Heart right ventricle (tissue), 16 donors: ENCODE measurements around the gene RNF138. TPM values are rescaled to one million over a fixed set of nuclear protein-coding genes. Genes with fewer than 3 reads are reported as not detected.
"Not testable (repeated sequence)": the region's sequence is repeated elsewhere in the genome, so short reads cannot be mapped to it uniquely, and the experiment has no call there.

Source experiments
- ATAC-seq, 8 donors: fragments of 200-7000 bp; cut with Tn5 transposase; one replicate each; pipeline ENCODE4 v1.9.1; 2020; ENCODE audit warnings: mild to moderate bottlenecking in 8 of 8, moderate library complexity in 8 of 8, moderate number of reproducible peaks in 1 of 8
- DNase-seq, 2 donors: peaks; one replicate each; pipeline ENCODE4 v3.0.0-alpha.2; 2020
- H3K27ac ChIP-seq, 10 donors: fragments of 200-600 bp; sonication (generic) in 2 of 10; one replicate each; pipeline versions ENCODE4 v1.5.0 to v1.8.0; 2020 to 2022; ENCODE audit warnings: mild to moderate bottlenecking in 3 of 10
- H3K27me3 ChIP-seq, 7 donors: fragments of 200-600 bp; one replicate each; pipeline ENCODE4 v1.8.0; 2021 to 2022; ENCODE audit warnings: mild to moderate bottlenecking in 2 of 7
- H3K36me3 ChIP-seq, 9 donors: fragments of 200-600 bp; sonication (generic) in 1 of 9; one replicate each; pipeline versions ENCODE4 v1.5.0 to v1.8.0; 2020 to 2022; ENCODE audit warnings: mild to moderate bottlenecking in 2 of 9
- H3K4me1 ChIP-seq, 9 donors: fragments of 200-600 bp; sonication (generic) in 1 of 9; one replicate each; pipeline versions ENCODE4 v1.5.0 to v1.8.0; 2020 to 2022; ENCODE audit warnings: mild to moderate bottlenecking in 4 of 9
- H3K4me3 ChIP-seq, 10 donors: fragments of 200-600 bp; sonication (generic) in 2 of 10; one replicate each; pipeline versions ENCODE4 v1.5.0 to v1.8.0; 2020 to 2022; ENCODE audit warnings: mild to moderate bottlenecking in 7 of 10, moderate library complexity in 2 of 10
- H3K9me3 ChIP-seq, 11 donors: fragments of 200-600 bp in 10 of 11; sonication (generic) in 2 of 11; one replicate each; pipeline versions ENCODE4 v1.5.0 to v1.8.0; 2013 to 2022; ENCODE audit warnings: mild to moderate bottlenecking in 2 of 11, control low read depth in 1 of 11, moderate library complexity in 1 of 11
- CTCF ChIP-seq, 9 donors: fragments of 200-600 bp; sonication (generic) in 2 of 9; IDR thresholded peaks; one replicate each; pipeline versions ENCODE4 v1.5.0 to v1.8.0; 2021 to 2022; ENCODE audit warnings: antibody characterized with exemption in 9 of 9, mild to moderate bottlenecking in 5 of 9, moderate library complexity in 1 of 9
- WGBS, 2 donors: extraction: QIAGEN DNeasy Blood & Tissue Kit; methylation state at CpG; one replicate each; pipeline ENCODE4 v1.1.7; 2013; ENCODE audit warnings: inconsistent platforms in 1 of 2; 5-methylcytosine and 5-hydroxymethylcytosine counted together
- intact Hi-C, 10 donors: fragments of 100-400 bp; cut with DNase I; formaldehyde crosslinking; loops; one replicate each; pipeline versions ENCODE4 v1.11.1 to v1.14.2; 2022
- polyA plus RNA-seq, 2 donors: library from polyadenylated mRNA; stranded (reverse); fragments of 200-250 nt; gene quantifications; one replicate each; pipeline ENCODE4 v1.2.3, GENCODE V29; 2013
- total RNA-seq, 10 donors: library from RNA; stranded (reverse); fragmentation: NEBNext Ultra II Directional in 3 of 10; extraction: Animal tissue kit (Norgen Biotek cat#: 25700) in 3 of 10; gene quantifications; one replicate each; pipeline versions ENCODE4 v1.2.1 to v1.2.4, GENCODE V29; 2021 to 2023
- donor health status: Arrhythmogenic right ventricular cardiomyopathy.
- donor health status: ischemic (EF 13 %, LVEDD 7.1; RV severe dilation, severe dysfunction).
- donor health status: healthy with polysubstance abuse.
- donor health status: DM: no; HTN: yes; CAD: no.
- donor health status: DM: no; HTN: no; CAD: no.
- donor health status: ischemic (EF 25% LVEDD 6.9; RV normal size, moderate dysfunction).
- donor health status: ischemic (EF 25% LVEDD 5.7; RV mildly dilated, moderate dysfunction).
- donor health status: healthy.
- donor health status: DM: yes; HTN: yes; CAD: no.
- donor health status: Ischemic cardiomyopathy.
- donor health status: ischemic (EF 35%, LVEDD 5.7; RV mildly dilated, moderate dysfunction).
- donor health status: nonischemic (EF 11% LVEDD 7.7; RV severe dilation, severe dysfunction).
- donor health status: DM: yes; HTN: yes; CAD: no.
- donor health status: PGD.
- donor health status: ischemic (EF 29% LVEDD 5.4; RV normal size, mild dysfunction).
- donor health status: nonischemic (EF 23%, LVEDD 6.1; RV moderate dilation, normal function).

The RNF138 gene
- total and polyA plus RNA-seq, 12 donors, result 5.4 to 13.7 (median 10.3) TPM

DNA sequence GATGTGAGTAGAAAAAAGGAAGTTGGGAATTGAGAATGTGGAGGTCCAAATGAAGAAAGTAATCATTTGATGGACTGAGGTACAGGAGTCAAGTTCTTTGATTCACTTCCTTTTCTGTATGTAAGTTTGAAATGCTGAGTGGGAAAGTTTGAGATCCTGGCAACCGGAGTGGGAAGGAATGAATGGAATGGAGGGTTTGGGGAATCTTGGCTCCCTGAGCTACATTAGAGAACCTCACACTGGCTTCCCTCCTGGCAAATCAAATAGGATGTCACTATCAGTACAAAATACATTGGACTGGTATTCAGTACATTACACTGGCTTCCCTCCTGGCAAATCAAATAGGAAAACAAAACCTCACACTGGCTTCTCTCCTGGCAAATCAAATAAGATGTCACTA, 9.8 kb upstream of the RNF138 start:
- H3K27me3 ChIP-seq, result no peaks in the 10 kb centered on the region
- no peak for DNase-seq
- no peak for ATAC-seq
- TF ChIP-seq CTCF (IDR thresholded peaks at IDR 0.05), result no peak
- no peak overlapping the region for H3K4me3 ChIP-seq
- H3K9me3 ChIP-seq, result peaks cover 0 to 4% (median 0%) of the 10 kb centered on the region in 11 donors
- no peaks in the 10 kb centered on the region for H3K36me3 ChIP-seq
- intact Hi-C loops, result loop anchor here in 3 of 10 donors (10.0 kb wide), 2 partner anchors 57 to 137 kb away; partner anchors contain the start of gene TRAPPC8 (in 2 of the 3)
- WGBS, 2 donors, result 38 to 58% methylated on average over 1 of the region's 1 CpG
- H3K27ac ChIP-seq, result no peak overlapping the region
- peaks cover 0 to 37% (median 16%) of the 10 kb centered on the region in 9 donors for H3K4me1 ChIP-seq

GRCh38 chr18:32083781-32084180, 7.9 kb upstream of the RNF138 start:
- Histone ChIP-seq H3K27me3 (no peaks in the 10 kb centered on the region), H3K9me3 (peaks cover 0 to 4% (median 0%) of the 10 kb centered on the region in 11 donors), H3K27ac (peak overlapping the region in 1 of 10 donors; percentile 78), H3K4me3 (no peak overlapping the region), H3K4me1 (peaks cover 0 to 37% (median 16%) of the 10 kb centered on the region in 9 donors), H3K36me3 (no peaks in the 10 kb centered on the region)
- 97 to 98% methylated on average over 8 of the region's 8 CpGs for WGBS, 2 donors
- intact Hi-C loops, result loop anchor here in 4 of 10 donors (2.0 to 10.0 kb wide), 3 partner anchors 59 to 139 kb away; partner anchors contain the start of genes TRAPPC8 (in 2 of the 4) and RNF125 (in 1 of the 4)
- ATAC-seq, result no peak
- TF ChIP-seq CTCF (IDR thresholded peaks at IDR 0.05), result no peak
- no peak for DNase-seq

GRCh38 chr18:32086881-32087280, 4.8 kb upstream of the RNF138 start:
- no peak overlapping the region for H3K4me3 ChIP-seq
- H3K4me1 ChIP-seq, result peaks cover 0 to 43% (median 24%) of the 10 kb centered on the region in 9 donors
- 82 to 93% methylated on average over 6 of the region's 6 CpGs for WGBS, 2 donors
- H3K36me3 ChIP-seq, result no peaks in the 10 kb centered on the region
- no peaks in the 10 kb centered on the region for H3K9me3 ChIP-seq
- TF ChIP-seq CTCF (IDR thresholded peaks at IDR 0.05), result no peak
- no peaks in the 10 kb centered on the region for H3K27me3 ChIP-seq
- peak overlapping the region in 2 of 10 donors; percentile 73 to 91 for H3K27ac ChIP-seq
- intact Hi-C loops, result loop anchor here in 3 of 10 donors (10.0 kb wide), 2 partner anchors 62 to 142 kb away; partner anchors contain the start of gene TRAPPC8 (in 2 of the 3)
- ATAC-seq, result no peak
- no peak for DNase-seq

- DNase-seq, H3K27me3 ChIP-seq, H3K9me3 ChIP-seq, ATAC-seq: not testable (repeated sequence)
- Histone ChIP-seq H3K36me3 (peaks cover 0 to 11% (median 0%) of the 10 kb centered on the region in 9 donors), H3K4me3 (peak overlapping the region in 2 of 10 donors; percentile 78 to 90), H3K4me1 (peaks cover 0 to 45% (median 32%) of the 10 kb centered on the region in 9 donors), H3K27ac (peak overlapping the region in 3 of 10 donors; percentile 99 to 100 (median 100))
- intact Hi-C loops, result loop anchor here in 4 of 10 donors (5.0 to 10.0 kb wide), 3 partner anchors 74 to 149 kb away; partner anchors contain the start of genes TRAPPC8 (in 3 of the 4) and RNF125 (in 1 of the 4)
- WGBS, 2 donors, result 97 to 98% methylated on average over 16 of the region's 16 CpGs
Observed at GRCh38 chr18:32090831-32091230, 843 bp upstream of the RNF138 start.

DNA sequence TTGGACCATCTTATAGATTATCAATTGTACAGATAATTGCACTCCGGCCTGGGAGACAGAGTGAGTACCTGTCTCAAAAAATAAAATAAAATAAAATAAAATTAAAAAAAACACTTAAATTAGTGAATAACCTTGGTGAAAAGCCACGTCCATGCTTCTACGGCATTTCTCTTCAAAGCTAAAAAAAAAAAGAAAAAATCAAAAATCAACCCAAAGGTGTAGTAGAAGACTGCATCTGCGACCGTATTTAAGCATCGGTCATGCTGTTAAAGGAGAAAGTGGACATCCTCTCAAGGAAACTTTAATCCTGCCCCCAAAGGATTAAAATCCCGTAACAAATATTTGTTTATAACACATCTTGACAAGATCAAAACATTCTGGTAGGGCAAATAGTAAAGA, 350 bp upstream of the RNF138 start:
- Histone ChIP-seq H3K9me3 (no peaks in the 10 kb centered on the region), H3K36me3 (peaks cover 0 to 15% (median 1%) of the 10 kb centered on the region in 9 donors), H3K27me3 (no peaks in the 10 kb centered on the region), H3K4me3 (peak overlapping the region; percentile 49 to 96 (median 84)), H3K27ac (peak overlapping the region; percentile 99 to 100 (median 99)), H3K4me1 (peaks cover 0 to 45% (median 33%) of the 10 kb centered on the region in 9 donors)
- TF ChIP-seq CTCF (IDR thresholded peaks at IDR 0.05), result no peak
- 46 to 48% methylated on average over 7 of the region's 7 CpGs for WGBS, 2 donors
- no peak for ATAC-seq
- intact Hi-C loops, result loop anchor here in 4 of 10 donors (5.0 to 10.0 kb wide), 3 partner anchors 74 to 149 kb away; partner anchors contain the start of genes TRAPPC8 (in 3 of the 4) and RNF125 (in 1 of the 4)
- DNase-seq, result no peak
